Vagina (tissue), 2 donors: ENCODE results near the gene SLC9A2. TPM values are rescaled to one million over a fixed set of nuclear protein-coding genes. Genes with fewer than 3 reads are reported as not detected.

Source experiments
- DNase-seq, 2 donors: peaks; one replicate each; pipeline ENCODE4 v3.0.0-alpha.2; 2017; ENCODE audit errors: extremely low spot score in 2 of 2
- H3K27ac ChIP-seq: fragments of 200-600 bp; sonication (generic); one replicate; pipeline ENCODE4 v1.5.1; 2019
- H3K27me3 ChIP-seq: fragments of 200-600 bp; sonication (generic); one replicate; pipeline ENCODE4 v1.5.1; 2019
- H3K36me3 ChIP-seq, 2 donors: fragments of 200-600 bp; sonication (generic); one replicate each; pipeline ENCODE4 v1.5.1; 2017 to 2019
- H3K4me1 ChIP-seq: fragments of 200-600 bp; sonication (generic); one replicate; pipeline ENCODE4 v1.5.1; 2019
- H3K4me3 ChIP-seq, 2 donors: fragments of 200-600 bp; sonication (generic); 1 replicate in 1 of 2; 2 replicates in 1 of 2; pipeline ENCODE4 v1.5.1; 2016 to 2019
- H3K9me3 ChIP-seq: fragments of 200-600 bp; sonication (generic); one replicate; pipeline ENCODE4 v1.5.1; 2019
- CTCF ChIP-seq, 3 experiments: fragments of 450-650 bp in 2 of 3; fragments of 200-600 bp in 1 of 3; sonication (generic) in 1 of 3; IDR thresholded peaks; one replicate each; pipeline ENCODE4 v1.5.1; 2017 to 2019; ENCODE audit warnings: antibody characterized with exemption in 3 of 3, mild to moderate bottlenecking in 2 of 3, moderate library complexity in 2 of 3
- POLR2A ChIP-seq, 2 donors: fragments of 450-650 bp; IDR thresholded peaks; one replicate each; pipeline ENCODE4 v1.6.1; 2017; ENCODE audit warnings: antibody characterized with exemption in 2 of 2, mild to moderate bottlenecking in 2 of 2, moderate library complexity in 2 of 2
- POLR2AphosphoS5 ChIP-seq, 2 donors: sonication (generic); formaldehyde crosslinking; IDR thresholded peaks; one replicate each; pipeline ENCODE4 v1.9.0; 2017; ENCODE audit warnings: antibody characterized with exemption in 2 of 2, mild to moderate bottlenecking in 2 of 2, low read depth in 1 of 2; ENCODE audit not compliant: insufficient read depth in 1 of 2
- intact Hi-C: fragments of 100-400 bp; cut with DNase I; formaldehyde crosslinking; loops from one replicate; pipeline ENCODE4 v1.15.1; 2023
- total RNA-seq: library from RNA; depleted of rRNA; stranded (reverse); fragments of >200 nt; gene quantifications from one replicate; pipeline ENCODE4 v1.2.3, GENCODE V29; 2016

SLC9A2 gene
- total RNA-seq, 1 donor from 2014 or later: not detected

GRCh38 chr2:102603904-102604303, 15.4 kb upstream of the SLC9A2 start:
- no peak for DNase-seq
- Histone ChIP-seq H3K36me3 (no peaks in the 10 kb centered on the region), H3K27ac (no peak overlapping the region), H3K4me3 (no peak overlapping the region), H3K4me1 (peaks cover 4% of the 10 kb centered on the region), H3K9me3 (no peaks in the 10 kb centered on the region), H3K27me3 (no peaks in the 10 kb centered on the region)
- intact Hi-C loops: no loop called here
- TF ChIP-seq POLR2AphosphoS5 (IDR thresholded peaks at IDR 0.05; ENCODE audit: insufficient read depth in 1 of 2, low read depth in 1 of 2) (peak in 1 of 2 donors; percentile 69), CTCF (IDR thresholded peaks at IDR 0.05) (no peak), POLR2A (IDR thresholded peaks at IDR 0.05) (no peak)

GRCh38 chr2:102604769-102605168, 14.6 kb upstream of the SLC9A2 start:
- H3K4me3 ChIP-seq: no peak overlapping the region
- H3K9me3 ChIP-seq: no peaks in the 10 kb centered on the region
- DNase-seq: no peak
- no peaks in the 10 kb centered on the region for H3K36me3 ChIP-seq
- no peak overlapping the region for H3K27ac ChIP-seq
- TF ChIP-seq CTCF (IDR thresholded peaks at IDR 0.05) (no peak), POLR2AphosphoS5 (IDR thresholded peaks at IDR 0.05; ENCODE audit: insufficient read depth in 1 of 2, low read depth in 1 of 2) (no peak), POLR2A (IDR thresholded peaks at IDR 0.05) (no peak)
- H3K27me3 ChIP-seq: no peaks in the 10 kb centered on the region
- H3K4me1 ChIP-seq: peaks cover 4% of the 10 kb centered on the region
- intact Hi-C loops: no loop called here

GRCh38 chr2:102606353-102606752, 13.0 kb upstream of the SLC9A2 start:
- no peak for DNase-seq

GRCh38 chr2:102615620-102616436, 3.5 kb upstream of the SLC9A2 start:
- no peak overlapping the region for H3K4me3 ChIP-seq
- no peak overlapping the region for H3K27ac ChIP-seq
- peaks cover 20% of the 10 kb centered on the region for H3K4me1 ChIP-seq
- H3K9me3 ChIP-seq: no peaks in the 10 kb centered on the region
- no peaks in the 10 kb centered on the region for H3K27me3 ChIP-seq
- intact Hi-C loops: no loop called here
- H3K36me3 ChIP-seq: no peaks in the 10 kb centered on the region
- TF ChIP-seq POLR2A (IDR thresholded peaks at IDR 0.05): no peak
- TF ChIP-seq POLR2AphosphoS5 (IDR thresholded peaks at IDR 0.05; ENCODE audit: insufficient read depth in 1 of 2, low read depth in 1 of 2): no peak
- TF ChIP-seq CTCF (IDR thresholded peaks at IDR 0.05): peak in 2 of 3 experiments; percentile 22 to 53
- no peak for DNase-seq

More at GRCh38 chr2:102606353-102606752, 13.0 kb upstream of the SLC9A2 start:
- H3K4me3 ChIP-seq: no peak overlapping the region
- intact Hi-C loops: no loop called here
- H3K27ac ChIP-seq: no peak overlapping the region
- H3K36me3 ChIP-seq: no peaks in the 10 kb centered on the region
- H3K4me1 ChIP-seq: peaks cover 4% of the 10 kb centered on the region
- H3K9me3 ChIP-seq: no peaks in the 10 kb centered on the region
- H3K27me3 ChIP-seq: no peaks in the 10 kb centered on the region
- no peak for TF ChIP-seq POLR2A (IDR thresholded peaks at IDR 0.05)
- peak in 1 of 2 donors; percentile 84 for TF ChIP-seq POLR2AphosphoS5 (IDR thresholded peaks at IDR 0.05; ENCODE audit: insufficient read depth in 1 of 2, low read depth in 1 of 2)

GRCh38 chr2:102618452-102619413, 620 bp upstream of the SLC9A2 start:
- no peaks in the 10 kb centered on the region for H3K27me3 ChIP-seq
- no peak for TF ChIP-seq CTCF (IDR thresholded peaks at IDR 0.05)
- TF ChIP-seq POLR2AphosphoS5 (IDR thresholded peaks at IDR 0.05; ENCODE audit: insufficient read depth in 1 of 2, low read depth in 1 of 2): no peak
- no peak for TF ChIP-seq POLR2A (IDR thresholded peaks at IDR 0.05)
- H3K27ac ChIP-seq: no peak overlapping the region
- no peaks in the 10 kb centered on the region for H3K36me3 ChIP-seq
- H3K9me3 ChIP-seq: no peaks in the 10 kb centered on the region
- peaks cover 20% of the 10 kb centered on the region for H3K4me1 ChIP-seq
- peak overlapping the region; percentile 39 to 52 for H3K4me3 ChIP-seq
- no peak for DNase-seq
- intact Hi-C loops: no loop called here
